H1 (cell line): ENCODE data around the gene SPG11. TPM values are rescaled to one million over a fixed set of nuclear protein-coding genes. Genes with fewer than 3 reads are reported as not detected.

Experiments
- ASH2L ChIP-seq: fragments of 200-600, 300-600 bp; sonication (generic); IDR thresholded peaks from one replicate; pipeline ENCODE4 v1.7.1; 2017; ENCODE audit warnings: low read length
- BACH1 ChIP-seq: IDR thresholded peaks from 2 replicates; pipeline ENCODE4 v1.6.1; 2012; ENCODE audit warnings: low read length, improper control_type of control experiment
- CHD7 ChIP-seq: fragments of 300-600 bp; sonication (generic); IDR thresholded peaks from 2 replicates; pipeline ENCODE4 v1.7.1; 2012; ENCODE audit warnings: low read length, moderate library complexity, mild to moderate bottlenecking, inconsistent platforms; ENCODE audit not compliant: insufficient replicate concordance
- CTBP2 ChIP-seq: IDR thresholded peaks from 2 replicates; pipeline ENCODE4 v1.7.0; 2011; ENCODE audit warnings: borderline replicate concordance, mild to moderate bottlenecking, moderate library complexity, mixed read lengths, low read length; ENCODE audit not compliant: insufficient read depth, insufficient read length
- E2F6 ChIP-seq: IDR thresholded peaks from 2 replicates; pipeline ENCODE4 v1.6.1; 2012; ENCODE audit warnings: inconsistent platforms
- EGR1 ChIP-seq: IDR thresholded peaks from 2 replicates; pipeline ENCODE4 v1.6.1; 2011; ENCODE audit warnings: low read depth, low read length, borderline replicate concordance
- NANOG ChIP-seq: IDR thresholded peaks from 2 replicates; pipeline ENCODE4 v1.6.1; 2011; ENCODE audit warnings: low read length, low read depth, mild to moderate bottlenecking, inconsistent platforms; ENCODE audit not compliant: insufficient read depth, poor library complexity, severe bottlenecking
- TAF7 ChIP-seq: optimal IDR thresholded peaks from 2 replicates; pipeline ENCODE3; 2011; ENCODE audit warnings: low read depth, mild to moderate bottlenecking, inconsistent platforms, low read length, moderate library complexity, borderline replicate concordance
- TBP ChIP-seq: IDR thresholded peaks from 2 replicates; pipeline ENCODE4 v1.6.1; 2011; ENCODE audit warnings: low read depth, low read length, improper control_type of control experiment
- polyA plus RNA-seq, 7 experiments: library from polyadenylated mRNA; depleted of rRNA in 3 of 7; stranded (reverse) in 5 of 7; unstranded in 2 of 7; fragments of >200 nt in 5 of 7; fragments of 200-250 nt in 2 of 7; gene quantifications; 1 replicate in 5 of 7; 2 replicates in 1 of 7; 4 replicates in 1 of 7; pipeline versions ENCODE4 v1.2.1 to v1.2.3, GENCODE V29; 2011 to 2013; ENCODE audit warnings: missing spikeins in 2 of 7, mixed read lengths in 2 of 7
- total RNA-seq: library from RNA; stranded (reverse); fragmentation: NEBNext Ultra II Directional; extraction: Animal tissue kit (Norgen Biotek cat#: 25700); gene quantifications from 2 replicates; pipeline ENCODE4 v1.2.1, GENCODE V29; 2021

SPG11 gene
- total and polyA plus RNA-seq, 2 of the 8 experiments (the other 6 are each of a cell fraction or from before 2014, with no cell fraction given): 37.1 to 38.6 TPM

GRCh38 chr15:44536302-44536961, 127.0 kb downstream of the SPG11 start (continued):
- TF ChIP-seq TAF7: peak; percentile 49
- TF ChIP-seq E2F6: peak; percentile 59; the same call in 1 of the 2 replicates
- peak; percentile 43; the same call in 1 of the 2 replicates for TF ChIP-seq BACH1
- no peak for TF ChIP-seq CTBP2
- TF ChIP-seq EGR1: no peak
- no peak; the same call in 1 of the 2 replicates for TF ChIP-seq TBP
- TF ChIP-seq CHD7: no peak
- TF ChIP-seq ASH2L: peak; percentile 25
- no peak for TF ChIP-seq NANOG
